HG03095 (cell line): ENCODE data around the gene USP49.
A peak's percentile ranks its signal among the peaks of the same experiment; 100 is the strongest.

Source experiments
- ATAC-seq: cut with Tn5 transposase; IDR thresholded peaks from one replicate; pipeline ENCODE4 v1.9.1; 2021; ENCODE audit warnings: moderate library complexity; ENCODE audit not compliant: unreplicated experiment

USP49 gene

DNA sequence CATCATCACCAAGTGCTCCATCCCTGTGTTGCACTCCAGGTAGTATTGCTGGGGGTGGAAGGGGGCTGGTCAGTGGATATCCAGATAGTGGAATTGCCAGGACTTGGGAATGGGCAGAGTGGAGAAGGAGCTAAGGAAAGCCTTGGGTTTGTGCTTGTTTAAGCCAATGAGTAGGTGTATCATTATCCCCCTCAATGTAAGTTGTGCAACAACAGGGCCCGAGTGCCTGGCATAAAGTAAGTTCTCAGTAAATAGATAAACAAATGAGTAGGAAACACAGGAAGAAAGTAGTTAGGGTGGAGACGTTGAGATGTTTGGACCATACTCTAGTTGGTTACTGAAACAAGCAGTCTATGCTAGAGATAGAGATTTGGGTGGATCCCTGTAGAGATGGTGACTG lies 36.6 kb upstream of the USP49 start:
- ATAC-seq: no peak

GRCh38 chr6:41929924-41930323 lies 34.7 kb upstream of the USP49 start:
- no peak for ATAC-seq

GRCh38 chr6:41927253-41927652 lies 32.1 kb upstream of the USP49 start:
- no peak for ATAC-seq

DNA sequence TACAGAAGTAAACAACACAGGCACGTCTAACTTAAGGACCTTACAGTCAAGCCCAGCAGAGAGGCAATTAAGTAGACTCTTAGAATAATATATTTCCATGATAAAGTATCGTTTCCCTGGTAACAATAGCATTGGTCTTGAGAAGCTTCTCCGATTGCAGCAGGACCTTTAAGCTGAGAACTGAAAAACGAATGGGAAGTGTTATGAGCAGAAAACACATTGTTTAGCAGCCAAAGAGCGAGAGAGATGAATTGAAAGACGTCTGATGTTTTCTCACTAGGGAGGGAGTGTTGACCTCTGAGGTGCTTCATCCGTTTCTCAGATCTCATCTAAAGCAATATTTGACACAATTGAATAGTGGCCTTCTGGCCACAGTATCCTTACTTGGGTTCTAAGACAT lies 27.0 kb upstream of the USP49 start:
- ATAC-seq: no peak

DNA sequence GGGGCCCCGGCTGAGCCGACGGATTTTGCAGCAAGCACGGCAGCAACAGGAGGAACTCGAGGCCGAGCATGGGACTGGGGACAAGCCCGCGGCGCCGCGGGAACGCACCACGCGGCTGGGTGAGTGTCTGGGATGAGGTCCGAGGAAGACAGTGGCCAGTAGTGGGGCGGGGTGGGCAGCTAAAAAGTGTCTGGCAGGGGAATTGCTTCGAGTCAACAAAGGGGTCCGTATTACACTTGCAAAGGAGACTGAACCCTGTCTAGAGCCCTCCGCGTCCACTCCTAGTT lies 26.5 kb upstream of the USP49 start:
- no peak for ATAC-seq

DNA sequence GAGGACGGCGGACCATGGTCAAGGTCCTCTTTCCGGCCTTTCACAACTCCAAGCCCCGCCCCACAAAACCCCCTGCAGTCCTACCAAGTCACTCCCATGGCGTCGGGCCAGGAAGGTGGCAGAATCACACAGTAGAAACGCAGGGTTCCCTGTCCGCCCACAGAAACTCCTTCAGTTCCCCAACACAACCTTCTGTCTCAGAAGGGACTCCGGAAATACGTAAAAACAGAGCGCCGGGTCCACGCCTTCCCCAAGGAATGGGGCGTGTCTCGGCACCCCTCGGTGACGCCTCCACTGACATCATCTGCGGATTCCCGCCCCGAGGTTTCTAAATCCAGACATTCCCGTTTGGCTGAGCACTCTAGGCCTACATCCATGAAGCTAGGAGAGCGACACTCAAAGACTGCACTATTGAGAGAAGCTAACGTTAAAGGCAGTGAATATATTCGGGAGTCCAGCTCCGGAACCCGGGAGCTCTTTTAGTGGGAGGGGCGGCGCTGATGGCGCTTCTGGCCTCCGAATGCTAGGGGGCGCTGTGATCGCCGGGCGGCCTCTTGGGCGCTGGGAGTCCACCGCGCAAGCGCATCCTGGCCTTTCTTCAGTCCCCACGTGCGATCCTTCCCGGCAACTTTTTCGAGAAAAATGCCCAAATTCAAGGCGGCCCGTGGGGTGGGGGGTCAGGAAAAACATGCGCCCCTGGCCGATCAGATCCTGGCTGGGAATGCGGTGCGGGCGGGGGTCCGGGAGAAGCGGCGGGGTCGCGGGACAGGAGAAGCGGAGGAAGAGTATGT lies 25.9 kb upstream of the USP49 start, which contains the start of the genes BYSL and MED20:
Gene BYSL (plus strand): TSS at position 579 of the 791 bp plus-strand sequence. CDS start 64 bp downstream, at position 643.
Gene MED20 (minus strand): TSS at position 219 of the 791 bp plus-strand sequence. CDS start 121 bp downstream, at position 98.
- peak; percentile 84 for ATAC-seq

DNA sequence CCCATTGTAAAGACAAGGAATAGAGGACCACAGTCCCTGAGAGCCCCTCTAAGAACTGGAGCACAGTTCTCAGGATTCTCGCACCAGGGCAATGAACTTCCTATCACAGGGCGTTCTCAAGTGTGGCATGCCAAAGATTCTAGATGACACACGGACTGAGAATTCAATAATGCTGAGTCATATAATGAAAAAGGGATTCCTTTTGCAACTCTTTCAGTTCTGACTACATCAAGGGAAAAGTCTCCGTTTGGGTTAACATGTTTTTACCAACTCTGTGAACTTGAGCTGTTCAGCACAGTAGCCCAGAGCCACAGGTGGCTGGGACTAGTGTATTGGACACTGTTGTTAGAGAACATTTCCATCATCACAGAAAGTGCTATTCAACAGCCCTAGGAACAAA lies 22.4 kb upstream of the USP49 start:
- ATAC-seq: no peak

- no peak for ATAC-seq
Observed at GRCh38 chr6:41914869-41915530, 19.8 kb upstream of the USP49 start.

DNA sequence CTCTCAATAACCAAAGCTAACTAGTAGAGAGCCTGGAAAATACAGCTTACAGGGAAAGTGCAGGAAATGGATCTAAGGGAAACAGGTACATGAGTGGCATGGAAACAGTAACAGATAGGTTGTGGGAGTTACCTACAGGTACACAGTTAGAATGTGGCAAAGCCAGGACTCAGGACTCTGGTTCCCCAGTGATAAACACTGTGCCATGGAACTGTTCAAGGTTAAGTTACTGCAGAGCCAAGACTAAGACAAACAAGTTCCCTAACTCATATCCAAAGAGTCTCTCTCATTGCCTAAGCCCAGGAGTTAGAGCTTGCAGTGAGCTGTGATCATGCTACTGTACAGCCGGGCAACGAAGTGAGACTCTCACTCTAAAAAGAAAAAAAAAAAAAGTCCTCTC lies 19.2 kb upstream of the USP49 start:
- no peak for ATAC-seq

GRCh38 chr6:41909727-41910126 lies 14.6 kb upstream of the USP49 start:
- ATAC-seq: no peak

DNA sequence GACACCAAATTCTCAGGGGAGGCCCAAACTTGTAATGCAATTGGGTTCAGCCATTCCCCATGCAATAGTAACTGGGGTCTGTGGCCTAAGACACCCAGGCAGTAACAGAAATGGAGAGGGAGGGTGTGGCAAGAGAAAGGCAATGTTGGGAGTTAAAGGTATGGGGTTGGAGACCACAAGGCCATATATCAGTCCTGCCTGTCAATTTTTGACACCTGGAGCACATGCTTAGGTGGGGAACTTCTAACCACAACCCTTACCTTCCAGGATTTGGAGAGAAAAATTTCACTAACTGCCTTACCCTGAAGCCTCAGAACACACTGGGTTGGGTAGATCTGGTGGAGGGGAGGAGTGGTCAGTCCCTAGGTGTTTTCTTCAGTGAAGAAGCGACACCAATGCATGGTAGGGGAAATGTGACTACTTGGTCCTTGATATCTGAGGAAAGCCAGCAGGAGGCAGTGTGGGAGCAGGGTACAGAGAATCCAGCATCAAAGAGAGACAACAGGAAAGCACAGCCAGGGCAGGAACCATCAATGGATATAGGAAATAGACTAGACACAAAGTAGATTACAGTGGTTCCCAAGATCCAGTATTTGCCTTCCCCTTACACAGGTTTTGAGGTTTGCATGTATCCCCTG lies 6.8 kb upstream of the USP49 start:
- no peak for ATAC-seq

- no peak for ATAC-seq
Observed at GRCh38 chr6:41900861-41901260, 5.7 kb upstream of the USP49 start.

- no peak for ATAC-seq
Observed at GRCh38 chr6:41896281-41896680, 1.1 kb upstream of the USP49 start.

GRCh38 chr6:41894366-41895299 lies 542 bp downstream of the USP49 start:
- ATAC-seq: peak; percentile 25

DNA sequence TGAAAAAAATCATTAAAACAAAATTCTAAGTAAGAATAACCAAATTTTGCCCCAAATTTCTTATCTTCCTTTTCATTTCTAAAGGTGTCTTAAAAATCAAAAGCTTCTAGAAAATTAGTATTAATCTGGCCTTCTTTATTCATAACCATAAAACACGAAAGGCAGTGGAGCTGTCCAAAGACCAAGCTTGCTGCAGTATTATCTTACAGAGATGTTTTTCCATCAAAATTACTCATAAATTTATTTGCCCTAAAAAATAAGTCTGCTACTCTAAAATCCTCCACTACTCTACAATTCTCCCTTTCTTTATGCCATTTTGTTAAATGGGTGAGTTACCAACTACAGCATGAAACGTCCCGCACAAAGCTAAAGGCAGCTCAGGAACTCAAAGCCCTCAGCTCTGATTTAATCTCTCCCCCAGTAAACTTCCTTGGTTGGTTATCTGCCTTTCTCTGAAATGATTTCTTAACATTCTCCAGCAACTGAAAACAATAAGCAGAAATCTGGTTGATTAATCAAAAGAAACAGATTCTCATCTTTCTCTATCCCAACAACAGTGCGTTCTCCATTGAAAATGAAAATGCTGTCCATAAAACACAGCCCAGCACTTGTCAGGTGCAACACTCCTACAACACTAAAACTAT lies 2.1 kb downstream of the USP49 start:
- no peak for ATAC-seq

GRCh38 chr6:41887331-41887751 lies 7.8 kb downstream of the USP49 start:
- ATAC-seq: no peak

GRCh38 chr6:41885930-41886329 lies 9.2 kb downstream of the USP49 start:
- no peak for ATAC-seq

- ATAC-seq: no peak
Observed at GRCh38 chr6:41884957-41885356, 10.2 kb downstream of the USP49 start.

DNA sequence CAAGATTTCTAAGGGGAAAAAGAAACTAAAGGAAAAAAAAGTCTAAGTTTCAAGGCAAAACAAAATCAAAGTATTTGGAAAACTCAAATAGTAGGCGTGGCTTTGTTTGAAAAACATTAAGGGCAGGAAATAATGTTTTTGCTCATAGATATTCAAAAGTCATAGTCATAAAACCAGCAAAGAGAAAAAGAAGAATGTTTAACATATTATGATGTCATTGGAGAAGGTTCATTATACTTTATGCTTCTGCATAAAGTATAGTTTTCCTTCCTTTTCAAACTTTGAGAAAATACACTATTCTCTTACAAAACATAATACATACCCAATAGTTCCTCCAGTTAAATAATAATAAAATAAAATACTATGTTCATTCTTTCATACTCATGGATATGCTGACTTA lies 13.7 kb downstream of the USP49 start:
- ATAC-seq: no peak

GRCh38 chr6:41878961-41879405 lies 16.2 kb downstream of the USP49 start:
- no peak for ATAC-seq
